ENCODE data around the gene ADAMTS19.

Gene ADAMTS19

DNA sequence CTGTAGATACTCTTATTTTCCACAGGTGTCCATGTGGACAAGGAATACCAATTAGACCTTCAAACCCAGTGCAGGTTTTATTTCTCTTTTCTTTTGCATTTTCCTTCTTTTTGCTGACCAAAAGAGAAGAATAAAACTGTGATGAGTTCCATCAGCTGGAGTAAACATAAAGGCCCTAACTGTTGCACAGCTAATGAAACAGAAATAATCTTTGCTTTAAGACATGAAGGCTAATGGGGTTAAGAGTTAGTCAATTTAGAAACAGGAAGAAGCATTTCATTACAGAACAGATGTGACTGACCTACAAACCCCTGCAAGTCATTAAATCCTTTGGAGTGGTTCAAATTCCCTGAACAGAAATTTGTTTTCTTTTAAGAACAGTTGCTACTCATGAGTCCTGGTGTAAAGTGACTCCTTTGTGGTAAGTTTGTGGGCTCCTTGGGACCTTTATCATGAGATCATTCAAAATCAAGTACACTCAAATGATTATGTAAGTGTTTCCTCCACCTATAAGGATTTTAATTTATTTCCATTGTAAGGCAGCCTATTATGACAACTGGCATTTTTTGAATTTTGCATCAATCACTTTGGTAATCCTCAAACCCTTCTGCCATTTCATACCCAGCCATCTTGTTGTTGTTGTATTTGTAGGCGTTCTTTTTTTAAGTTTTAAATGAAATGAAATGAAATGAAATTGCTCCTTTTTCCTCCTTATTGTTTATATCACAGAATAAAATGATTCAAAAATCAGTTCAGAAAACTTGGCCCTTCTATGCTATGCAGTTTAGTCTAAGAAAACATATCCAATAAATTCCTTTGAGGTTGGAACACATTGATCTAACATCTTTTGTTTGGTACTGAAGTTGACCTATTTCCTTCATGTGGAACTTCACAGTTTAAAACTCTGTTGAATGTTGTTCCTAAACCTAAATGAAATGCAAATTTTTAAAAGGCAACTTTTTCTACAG is 289.1 kb downstream of the ADAMTS19 start:
- ATAC-seq (ENCODE audit: low read depth) (no peak), DNase-seq (ENCODE audit: low spot score) (no peak)
- Histone ChIP-seq H3K36me3 (ENCODE audit: low read depth) (no peaks in the 10 kb centered on the region), H3K4me1 (ENCODE audit: insufficient read depth, poor library complexity, severe bottlenecking) (no peaks in the 10 kb centered on the region), H3K4me3 (ENCODE audit: severe bottlenecking) (no peak overlapping the region), H3K27ac (ENCODE audit: poor library complexity, severe bottlenecking) (no peak overlapping the region), H3K27me3 (ENCODE audit: insufficient read depth, poor library complexity, severe bottlenecking) (peaks cover 5% of the 10 kb centered on the region), H3K9me3 (ENCODE audit: severe bottlenecking) (no peaks in the 10 kb centered on the region)
- TF ChIP-seq, protein P1, sequence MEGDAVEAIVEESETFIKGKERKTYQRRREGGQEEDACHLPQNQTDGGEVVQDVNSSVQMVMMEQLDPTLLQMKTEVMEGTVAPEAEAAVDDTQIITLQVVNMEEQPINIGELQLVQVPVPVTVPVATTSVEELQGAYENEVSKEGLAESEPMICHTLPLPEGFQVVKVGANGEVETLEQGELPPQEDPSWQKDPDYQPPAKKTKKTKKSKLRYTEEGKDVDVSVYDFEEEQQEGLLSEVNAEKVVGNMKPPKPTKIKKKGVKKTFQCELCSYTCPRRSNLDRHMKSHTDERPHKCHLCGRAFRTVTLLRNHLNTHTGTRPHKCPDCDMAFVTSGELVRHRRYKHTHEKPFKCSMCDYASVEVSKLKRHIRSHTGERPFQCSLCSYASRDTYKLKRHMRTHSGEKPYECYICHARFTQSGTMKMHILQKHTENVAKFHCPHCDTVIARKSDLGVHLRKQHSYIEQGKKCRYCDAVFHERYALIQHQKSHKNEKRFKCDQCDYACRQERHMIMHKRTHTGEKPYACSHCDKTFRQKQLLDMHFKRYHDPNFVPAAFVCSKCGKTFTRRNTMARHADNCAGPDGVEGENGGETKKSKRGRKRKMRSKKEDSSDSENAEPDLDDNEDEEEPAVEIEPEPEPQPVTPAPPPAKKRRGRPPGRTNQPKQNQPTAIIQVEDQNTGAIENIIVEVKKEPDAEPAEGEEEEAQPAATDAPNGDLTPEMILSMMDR (IDR thresholded peaks at IDR 0.05; ENCODE audit: poor library complexity, severe bottlenecking) = no peak

DNA sequence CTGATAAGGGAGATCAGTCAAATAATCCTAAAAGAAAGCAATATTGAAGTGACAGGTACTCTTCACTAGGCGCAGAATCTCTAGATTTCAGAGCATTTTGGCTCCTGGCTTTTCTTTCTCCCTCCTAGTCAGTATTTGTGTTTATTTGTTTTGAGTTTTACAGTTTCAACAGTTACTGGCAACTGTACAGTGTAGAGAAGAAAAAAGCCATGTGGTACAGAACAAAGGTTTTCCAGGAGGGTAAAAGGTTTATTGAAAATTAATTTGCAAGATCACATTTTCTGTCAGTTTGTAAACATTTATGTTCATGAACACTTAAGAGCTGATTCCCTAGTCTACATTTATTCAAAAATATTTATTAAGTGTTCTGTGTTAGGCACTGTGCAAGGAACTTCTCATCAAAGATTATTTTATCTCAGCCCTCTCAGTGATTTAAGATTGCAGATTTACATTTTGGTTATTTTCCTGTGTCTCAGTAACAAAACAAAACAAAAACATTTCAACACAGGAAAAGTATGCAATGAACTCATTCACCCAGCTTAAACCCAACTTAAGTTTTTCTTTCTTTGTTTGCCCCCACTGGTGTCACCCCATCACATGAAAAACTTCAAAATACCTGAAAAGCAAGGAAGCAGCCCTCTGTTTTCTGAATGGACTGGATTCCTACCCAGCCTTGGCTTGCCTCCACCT is 300.7 kb downstream of the ADAMTS19 start:
- ATAC-seq (ENCODE audit: low read depth) (no peak), DNase-seq (ENCODE audit: low spot score) (no peak)
- Histone ChIP-seq H3K27ac (ENCODE audit: poor library complexity, severe bottlenecking) (no peak overlapping the region), H3K36me3 (ENCODE audit: low read depth) (no peaks in the 10 kb centered on the region), H3K27me3 (ENCODE audit: insufficient read depth, poor library complexity, severe bottlenecking) (no peaks in the 10 kb centered on the region), H3K4me3 (ENCODE audit: severe bottlenecking) (no peak overlapping the region), H3K4me1 (ENCODE audit: insufficient read depth, poor library complexity, severe bottlenecking) (no peaks in the 10 kb centered on the region), H3K9me3 (ENCODE audit: severe bottlenecking) (no peaks in the 10 kb centered on the region)
- TF ChIP-seq, protein P1 (IDR thresholded peaks at IDR 0.05; ENCODE audit: poor library complexity, severe bottlenecking) = no peak

DNA sequence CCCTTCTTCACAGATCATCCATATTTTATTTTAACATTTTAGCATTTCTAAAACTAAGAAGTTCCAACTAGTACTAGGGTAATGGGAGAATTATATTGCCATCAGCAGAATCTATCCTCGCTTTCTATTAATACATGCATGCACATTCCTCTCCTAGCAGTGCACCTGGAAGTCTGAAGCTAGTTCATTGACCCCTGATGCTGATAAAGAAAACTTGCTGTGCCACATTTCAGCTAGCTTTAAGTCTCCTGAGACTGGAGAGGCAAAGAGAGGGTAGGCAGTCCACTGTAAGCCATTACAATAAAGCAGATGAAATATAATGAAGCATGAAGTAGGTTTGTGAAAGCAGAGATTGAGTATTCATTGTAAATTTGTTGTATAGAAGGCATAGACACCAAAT is 303.6 kb downstream of the ADAMTS19 start:
- Histone ChIP-seq H3K27me3 (ENCODE audit: insufficient read depth, poor library complexity, severe bottlenecking) (no peaks in the 10 kb centered on the region), H3K4me3 (ENCODE audit: severe bottlenecking) (no peak overlapping the region), H3K36me3 (ENCODE audit: low read depth) (no peaks in the 10 kb centered on the region), H3K27ac (ENCODE audit: poor library complexity, severe bottlenecking) (no peak overlapping the region), H3K9me3 (ENCODE audit: severe bottlenecking) (no peaks in the 10 kb centered on the region), H3K4me1 (ENCODE audit: insufficient read depth, poor library complexity, severe bottlenecking) (no peaks in the 10 kb centered on the region)
- no peak for DNase-seq (ENCODE audit: low spot score)
- TF ChIP-seq, protein P1 (IDR thresholded peaks at IDR 0.05; ENCODE audit: poor library complexity, severe bottlenecking) = no peak
- ATAC-seq (ENCODE audit: low read depth) = no peak

DNA sequence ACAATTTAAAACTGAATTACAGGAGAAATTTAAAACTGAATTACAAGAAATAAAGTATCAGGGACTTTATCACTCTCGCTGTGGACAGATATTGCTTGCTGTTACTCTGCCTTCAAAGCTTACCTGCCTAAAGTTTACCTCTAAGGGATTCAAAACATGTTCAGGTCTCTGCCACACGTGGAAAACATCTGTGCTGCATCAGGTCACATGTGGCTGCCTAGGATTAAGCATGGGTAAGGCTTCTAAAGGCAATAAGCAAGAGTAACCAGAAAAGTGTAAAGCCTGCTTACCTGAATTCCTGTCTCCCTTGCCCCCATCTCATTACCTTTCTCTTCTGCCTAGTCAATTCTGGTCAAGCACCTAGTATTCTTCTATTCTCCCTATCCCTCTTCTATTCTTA is 306.7 kb downstream of the ADAMTS19 start:
- no peak for ATAC-seq (ENCODE audit: low read depth)
- Histone ChIP-seq H3K4me3 (ENCODE audit: severe bottlenecking) (no peak overlapping the region), H3K36me3 (ENCODE audit: low read depth) (no peaks in the 10 kb centered on the region), H3K27ac (ENCODE audit: poor library complexity, severe bottlenecking) (no peak overlapping the region), H3K4me1 (ENCODE audit: insufficient read depth, poor library complexity, severe bottlenecking) (no peaks in the 10 kb centered on the region), H3K27me3 (ENCODE audit: insufficient read depth, poor library complexity, severe bottlenecking) (no peaks in the 10 kb centered on the region), H3K9me3 (ENCODE audit: severe bottlenecking) (no peaks in the 10 kb centered on the region)
- DNase-seq (ENCODE audit: low spot score) = no peak
- TF ChIP-seq, protein P1 (IDR thresholded peaks at IDR 0.05; ENCODE audit: poor library complexity, severe bottlenecking) = no peak

Data from RWPE2 (cell line).